DND-41 (cell line): ENCODE results near the gene IREB2.
A peak's percentile ranks its signal among the peaks of the same experiment; 100 is the strongest.

Experiments used
- ATAC-seq: fragments of 200-7000 bp; cut with Tn5 transposase; 3 replicates; pipeline ENCODE4 v1.9.1; 2021; ENCODE audit warnings: low read depth; ENCODE audit not compliant: insufficient read depth
- DNase-seq: peaks from one replicate; pipeline ENCODE4 v3.0.0-alpha.2; 2020
- H2AFZ ChIP-seq: 2 replicates; pipeline ENCODE4 v1.6.0; 2012; ENCODE audit warnings: low read depth, low read length
- H3K27ac ChIP-seq: 2 replicates; pipeline ENCODE4 v1.5.1; 2012; ENCODE audit warnings: low read length, inconsistent platforms
- H3K27me3 ChIP-seq: fragments of 200-600 bp; sonication (generic); 2 replicates; pipeline ENCODE4 v1.6.0; 2012; ENCODE audit warnings: low read length, mild to moderate bottlenecking, inconsistent platforms; ENCODE audit not compliant: insufficient read depth, poor library complexity
- H3K36me3 ChIP-seq: 2 replicates; pipeline ENCODE4 v1.5.1; 2012; ENCODE audit warnings: low read length, inconsistent platforms; ENCODE audit not compliant: insufficient read depth
- H3K4me1 ChIP-seq: 2 replicates; pipeline ENCODE4 v1.5.1; 2012; ENCODE audit warnings: mild to moderate bottlenecking, low read length; ENCODE audit not compliant: insufficient read depth
- H3K4me2 ChIP-seq: 2 replicates; pipeline ENCODE4 v1.6.0; 2012; ENCODE audit warnings: mild to moderate bottlenecking, moderate library complexity, low read length, inconsistent platforms; ENCODE audit not compliant: insufficient read depth
- H3K4me3 ChIP-seq, 2 experiments: fragments of 200-600 bp in 1 of 2; shearing (Covaris generic) in 1 of 2; 2 replicates each; pipeline ENCODE4 v1.5.1; 2012 to 2016; ENCODE audit warnings: inconsistent platforms in 2 of 2, low read length in 2 of 2, mild to moderate bottlenecking in 2 of 2, low read depth in 1 of 2, moderate library complexity in 1 of 2
- H3K79me2 ChIP-seq: 2 replicates; pipeline ENCODE4 v1.6.0; 2012; ENCODE audit warnings: low read length, inconsistent platforms; ENCODE audit not compliant: insufficient read depth
- H3K9ac ChIP-seq: 2 replicates; pipeline ENCODE4 v1.6.0; 2012; ENCODE audit warnings: low read depth, mild to moderate bottlenecking, inconsistent platforms, low read length, moderate library complexity
- H3K9me3 ChIP-seq: 2 replicates; pipeline ENCODE4 v1.5.1; 2012; ENCODE audit warnings: low read length, moderate library complexity, mild to moderate bottlenecking, inconsistent platforms; ENCODE audit not compliant: insufficient read depth, severe bottlenecking
- H4K20me1 ChIP-seq: 2 replicates; pipeline ENCODE4 v1.6.0; 2012; ENCODE audit warnings: low read length; ENCODE audit not compliant: insufficient read depth
- CTCF ChIP-seq: IDR thresholded peaks from 2 replicates; pipeline ENCODE4 v1.5.1; 2012; ENCODE audit warnings: borderline replicate concordance, low read length, moderate library complexity, mild to moderate bottlenecking; ENCODE audit not compliant: poor library complexity, severe bottlenecking; ENCODE audit errors: extremely low read depth
- EZH2 ChIP-seq: IDR thresholded peaks from 3 replicates; pipeline ENCODE4 v1.6.1; 2012; ENCODE audit warnings: borderline replicate concordance, low read depth, mild to moderate bottlenecking, moderate library complexity, low read length, inconsistent platforms; ENCODE audit not compliant: severe bottlenecking

The IREB2 gene

GRCh38 chr15:78437762-78438618 is at the start of gene IREB2:
TSS of gene IREB2 (plus strand) at chr15:78438216. CDS start at chr15:78438338, 122 bp downstream.
- no peaks in the 10 kb centered on the region for H3K9me3 ChIP-seq
- no peaks in the 10 kb centered on the region for H3K27me3 ChIP-seq
- H3K36me3 ChIP-seq: peaks cover 26% of the 10 kb centered on the region
- no peak for TF ChIP-seq EZH2
- TF ChIP-seq CTCF: no peak
- H3K4me3 ChIP-seq: peak within 1 kb of the TSS; percentile 72 to 96
- H3K9ac ChIP-seq: peak within 1 kb of the TSS; percentile 99
- peaks cover 41% of the 10 kb centered on the region for H3K4me1 ChIP-seq
- peaks cover 56% of the 10 kb centered on the region for H3K79me2 ChIP-seq
- DNase-seq: peak; percentile 97
- ATAC-seq: peak; percentile 90
- H4K20me1 ChIP-seq: peaks cover 7% of the 10 kb centered on the region; the same call in 1 of the 2 replicates
- H3K4me2 ChIP-seq: peak within 1 kb of the TSS; percentile 90
- H2AFZ ChIP-seq: peak within 1 kb of the TSS; percentile 95
- peak within 1 kb of the TSS; percentile 96 for H3K27ac ChIP-seq

GRCh38 chr15:78388865-78389264 is 49.2 kb upstream of the IREB2 start:
- H3K9ac ChIP-seq: no peak overlapping the region
- ATAC-seq (no peak), DNase-seq (no peak)
- H3K4me2 ChIP-seq: no peak overlapping the region
- H4K20me1 ChIP-seq: no peaks in the 10 kb centered on the region
- peaks cover 9% of the 10 kb centered on the region for H3K27me3 ChIP-seq
- H3K4me3 ChIP-seq: no peak overlapping the region
- H3K36me3 ChIP-seq: no peaks in the 10 kb centered on the region
- no peak overlapping the region for H3K27ac ChIP-seq
- no peaks in the 10 kb centered on the region for H3K79me2 ChIP-seq
- no peak overlapping the region for H2AFZ ChIP-seq
- no peaks in the 10 kb centered on the region for H3K9me3 ChIP-seq
- H3K4me1 ChIP-seq: no peaks in the 10 kb centered on the region
- TF ChIP-seq CTCF: no peak
- no peak for TF ChIP-seq EZH2

- TF ChIP-seq EZH2 (no peak), CTCF (no peak)
- Histone ChIP-seq H2AFZ (no peak overlapping the region), H3K79me2 (no peaks in the 10 kb centered on the region), H4K20me1 (no peaks in the 10 kb centered on the region), H3K9me3 (no peaks in the 10 kb centered on the region), H3K4me3 (no peak overlapping the region), H3K4me2 (no peak overlapping the region), H3K36me3 (no peaks in the 10 kb centered on the region), H3K27me3 (peaks cover 9% of the 10 kb centered on the region), H3K9ac (no peak overlapping the region), H3K27ac (no peak overlapping the region), H3K4me1 (no peaks in the 10 kb centered on the region)
- DNase-seq (no peak), ATAC-seq (no peak)
Measured at GRCh38 chr15:78389322-78389721, 48.7 kb upstream of the IREB2 start.
